ENCODE data around the gene ZFAND3.

Gene ZFAND3

DNA sequence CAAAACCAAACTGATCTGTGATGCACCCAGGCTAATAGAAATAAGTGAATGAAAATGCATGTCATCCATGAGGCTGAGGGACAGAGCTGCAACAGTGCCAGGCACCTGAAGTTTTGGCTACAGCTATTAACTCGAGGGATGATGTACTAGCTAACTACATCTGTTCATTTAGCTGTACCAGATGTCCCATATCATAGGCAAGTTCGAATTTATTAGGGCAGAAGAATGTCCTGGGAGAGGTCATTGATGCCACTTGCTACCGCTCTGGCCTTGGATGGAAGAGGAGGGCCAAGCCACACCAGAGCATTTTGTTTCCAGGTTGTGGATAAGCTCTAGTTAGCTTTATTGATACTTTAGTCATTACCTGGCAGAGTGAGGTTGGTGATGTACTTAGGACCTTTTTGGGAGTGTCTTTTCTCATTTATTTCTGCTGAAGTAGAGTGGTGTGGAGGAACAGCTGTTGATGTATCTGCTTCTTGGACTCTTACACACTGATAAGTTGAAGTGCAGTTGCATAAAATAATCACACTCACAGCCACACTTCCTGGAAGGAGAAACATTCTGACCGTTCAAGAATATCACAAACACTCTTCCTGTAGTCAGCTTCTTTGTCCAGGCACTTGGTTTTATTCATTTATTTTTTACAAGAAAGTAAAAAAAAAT lies 8.2 kb downstream of the ZFAND3 start:
- no peak for DNase-seq

DNA sequence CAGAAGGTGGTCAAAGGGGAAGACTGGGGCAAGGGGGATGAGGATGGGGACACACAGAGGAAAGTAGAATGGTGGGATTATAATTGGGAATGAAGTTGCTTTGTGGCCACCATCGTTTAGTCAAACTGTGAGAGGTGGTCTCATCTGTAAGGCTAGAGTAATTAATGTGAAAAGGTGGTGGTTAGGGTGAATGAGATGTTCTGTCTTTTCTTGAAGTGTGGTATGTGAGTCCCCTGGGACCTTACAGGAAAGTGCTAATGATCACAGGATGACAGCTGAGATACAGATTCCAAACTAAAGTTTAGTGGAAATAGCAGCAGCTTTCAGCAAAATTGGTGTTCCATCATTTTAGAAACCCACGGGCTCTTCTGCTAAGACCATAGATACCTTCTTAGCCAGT lies 10.7 kb downstream of the ZFAND3 start:
- no peak for DNase-seq

DNA sequence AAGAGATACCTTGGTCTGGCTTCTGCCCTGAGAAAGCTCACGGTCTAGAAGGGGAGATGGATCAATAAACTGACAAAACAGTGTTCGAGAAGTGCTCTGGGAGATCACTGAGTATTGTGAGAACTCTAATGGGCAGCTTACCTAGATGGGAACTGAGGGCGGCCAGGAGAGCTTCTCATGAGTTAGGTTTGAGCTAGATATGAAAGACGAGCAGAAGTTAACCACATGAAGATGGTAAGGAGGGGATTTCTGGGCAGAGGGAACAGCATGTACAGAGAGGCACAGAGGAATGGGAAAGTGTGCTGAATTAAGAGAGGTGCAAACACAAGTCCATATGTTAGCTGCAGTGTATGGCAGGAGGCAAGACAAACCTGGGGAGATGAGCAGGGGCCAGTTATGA lies 11.9 kb downstream of the ZFAND3 start:
- no peak for DNase-seq

DNA sequence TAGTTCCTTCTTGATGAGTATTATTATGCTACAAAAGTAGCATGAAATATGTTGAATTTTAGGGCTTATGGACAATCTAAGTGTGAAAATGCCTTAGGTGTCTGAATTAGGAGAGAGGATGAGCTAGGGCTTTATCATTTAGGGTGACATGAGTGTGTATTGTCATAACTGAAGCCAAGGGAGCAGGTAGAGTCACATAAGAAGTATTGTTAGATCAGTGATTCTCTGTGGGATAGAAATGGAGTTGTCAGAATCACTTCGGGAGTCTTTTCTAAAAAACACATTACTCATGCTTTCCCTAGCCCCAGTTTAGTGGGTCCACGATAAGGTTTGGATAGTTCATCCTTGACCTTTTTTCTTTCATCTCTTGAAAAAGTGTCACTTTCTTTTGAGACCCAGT lies 16.4 kb downstream of the ZFAND3 start:
- DNase-seq = no peak

DNA sequence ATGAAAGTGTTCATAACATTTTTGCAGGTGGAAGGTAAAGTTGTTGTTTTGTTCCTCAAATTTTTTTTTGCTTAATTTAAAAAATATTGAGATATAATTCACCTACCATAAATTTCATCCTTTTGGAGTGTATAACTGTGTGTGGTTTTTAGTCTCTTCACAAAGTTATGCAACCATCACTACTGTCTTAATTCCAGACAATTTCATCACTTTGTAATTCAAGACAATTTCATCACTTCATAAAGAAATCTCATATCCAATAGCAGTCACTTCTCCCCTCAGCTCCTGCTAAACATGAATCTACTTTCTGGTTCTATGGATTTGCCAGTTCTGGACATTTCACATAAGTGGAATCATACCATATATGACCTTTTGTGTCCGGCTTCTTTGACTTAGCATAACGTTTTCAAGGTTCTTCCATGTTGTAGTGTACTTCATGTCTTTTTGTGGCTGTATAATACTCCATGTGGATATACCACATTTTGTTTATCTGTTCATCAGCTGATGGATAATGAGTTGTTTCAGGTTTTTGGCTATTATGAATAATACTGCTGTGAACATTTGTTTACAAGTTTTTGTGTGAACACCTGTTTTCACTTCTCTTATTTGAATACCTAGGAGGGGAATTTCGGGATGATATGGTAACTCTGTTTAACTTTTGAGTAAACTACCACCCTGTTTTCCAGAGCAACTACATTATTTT lies 18.8 kb downstream of the ZFAND3 start:
- no peak for DNase-seq

DNA sequence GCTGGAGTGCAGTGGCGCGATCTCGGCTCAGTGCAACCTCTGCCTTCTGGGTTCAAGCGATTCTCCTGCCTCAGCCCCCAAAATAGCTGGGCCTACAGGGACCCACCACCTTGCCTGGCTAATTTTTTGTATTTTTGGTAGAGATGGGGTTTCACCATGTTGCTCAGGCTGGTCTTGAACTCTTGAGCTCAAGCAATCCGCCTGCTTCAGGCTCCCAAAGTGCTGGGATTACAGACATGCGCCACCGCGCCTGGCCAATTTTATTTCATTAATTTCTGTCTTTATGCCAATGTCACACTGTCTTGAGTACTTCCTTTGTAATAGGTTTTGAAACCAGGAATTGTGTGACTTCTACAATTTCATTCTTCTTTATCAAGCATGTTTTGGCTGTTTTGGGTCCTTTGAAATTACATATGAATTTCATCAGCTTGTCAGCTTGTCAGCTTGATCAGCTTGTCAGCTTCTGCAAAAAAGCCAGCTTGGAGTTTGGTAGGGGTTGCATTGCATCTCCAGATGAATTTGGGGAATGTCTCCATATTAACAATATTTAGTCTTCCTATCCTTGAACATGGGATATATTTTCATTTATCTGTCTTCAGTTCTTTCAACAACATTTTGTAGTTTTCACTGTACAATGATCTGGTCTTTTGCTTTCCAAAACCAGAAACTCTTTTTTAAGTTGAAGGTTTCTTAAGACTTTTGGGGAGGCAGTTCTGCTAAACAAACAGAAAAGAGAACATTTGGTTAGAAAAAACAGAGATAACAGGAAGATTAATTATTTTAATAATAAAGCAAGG lies 20.8 kb downstream of the ZFAND3 start:
- DNase-seq = no peak

DNA sequence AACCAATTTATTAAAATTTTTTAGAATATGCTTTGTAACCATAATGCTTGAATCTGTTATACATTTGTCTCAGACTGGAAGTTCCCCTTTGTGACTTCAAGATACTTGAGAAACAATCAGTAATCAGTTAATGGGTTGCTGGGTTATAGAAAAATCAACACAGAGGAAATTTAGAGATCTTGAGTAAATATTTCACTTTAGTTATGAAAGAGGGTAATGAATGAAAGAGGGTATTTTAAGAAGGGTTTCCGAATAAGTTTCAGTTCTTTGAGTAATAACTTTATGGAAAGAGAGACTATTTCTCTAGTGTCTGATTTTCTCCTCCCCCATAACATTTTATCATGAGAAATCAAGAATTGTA lies 21.4 kb downstream of the ZFAND3 start:
- no peak for DNase-seq

DNA sequence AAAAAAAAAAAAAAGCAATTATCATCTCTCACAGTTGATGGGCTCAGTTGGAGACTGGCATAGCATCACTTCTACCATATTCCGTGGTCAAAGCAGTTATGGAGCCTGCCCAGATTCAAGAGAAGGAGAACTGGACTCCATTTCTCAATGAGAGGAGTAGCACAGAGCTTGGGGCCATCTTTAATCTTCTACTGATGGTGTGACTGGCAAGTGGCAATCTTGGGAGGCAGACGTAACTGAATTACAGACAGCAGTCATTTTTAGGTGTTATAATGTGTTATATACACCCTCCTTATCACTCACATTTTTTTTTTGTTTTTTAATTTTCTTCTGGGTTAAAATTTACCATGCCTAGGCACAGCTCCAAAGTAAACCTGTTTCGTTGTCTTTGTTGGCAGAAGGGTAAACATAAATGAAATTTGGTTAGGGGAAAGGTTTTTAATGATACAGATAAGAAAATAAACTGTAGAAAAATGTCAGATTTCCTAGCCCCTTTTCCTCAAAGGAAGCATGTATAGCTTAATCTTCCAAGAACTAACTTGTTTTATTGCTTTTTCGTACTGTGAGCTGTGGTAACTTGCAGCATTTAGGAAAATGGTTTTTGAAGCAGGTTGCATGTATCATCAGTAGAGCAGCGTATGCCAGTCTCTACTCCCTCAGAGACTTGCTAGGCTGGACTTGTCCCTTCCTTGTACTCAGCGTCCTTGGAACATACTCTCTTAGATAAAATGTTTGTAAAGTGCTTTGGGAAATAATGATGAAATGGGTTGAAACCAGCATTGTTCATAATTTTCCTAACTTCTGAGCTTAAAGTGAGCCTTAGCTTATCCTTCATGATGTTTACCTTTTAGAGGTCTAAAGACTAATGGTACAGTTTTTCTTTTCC lies 25.7 kb downstream of the ZFAND3 start:
- DNase-seq = no peak

DNA sequence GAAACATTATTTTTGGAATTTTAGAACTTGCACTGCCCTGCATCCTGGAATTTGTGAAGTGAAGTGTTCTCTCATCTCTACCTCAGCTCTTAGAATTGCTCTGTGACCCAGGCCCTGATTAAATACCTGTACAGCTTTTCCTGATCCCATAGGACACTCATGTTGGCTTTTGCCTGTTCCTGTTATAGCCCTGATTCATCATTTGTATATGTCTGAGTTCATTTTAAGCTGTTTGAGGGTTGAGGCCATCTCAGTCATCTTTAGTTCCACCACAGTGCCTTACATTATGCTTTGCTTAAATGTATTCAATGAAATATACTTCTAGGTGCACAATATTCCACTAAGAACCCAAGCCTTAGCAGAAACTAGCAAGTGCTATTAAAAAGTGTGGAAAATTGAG lies 26.4 kb downstream of the ZFAND3 start:
- DNase-seq = no peak

DNA sequence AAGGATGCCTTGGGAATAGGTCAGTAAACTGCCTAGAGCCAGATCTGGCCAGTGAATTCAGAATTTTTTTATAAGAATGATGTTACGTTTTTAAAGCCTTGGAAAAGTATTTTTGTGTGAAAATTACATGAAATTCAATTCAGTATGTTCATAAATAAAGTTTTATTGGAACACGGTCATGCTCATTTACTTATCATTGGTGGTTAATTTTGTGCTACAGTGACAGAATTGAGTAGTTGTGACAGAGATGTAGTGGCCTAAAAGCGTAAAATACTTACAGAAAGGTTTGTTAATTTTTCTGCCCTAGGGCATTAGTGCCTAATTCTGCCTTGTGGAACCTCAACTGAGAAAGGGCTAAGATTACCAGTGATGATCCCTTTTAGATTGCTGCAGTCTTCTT lies 28.2 kb downstream of the ZFAND3 start:
- no peak for DNase-seq

DNA sequence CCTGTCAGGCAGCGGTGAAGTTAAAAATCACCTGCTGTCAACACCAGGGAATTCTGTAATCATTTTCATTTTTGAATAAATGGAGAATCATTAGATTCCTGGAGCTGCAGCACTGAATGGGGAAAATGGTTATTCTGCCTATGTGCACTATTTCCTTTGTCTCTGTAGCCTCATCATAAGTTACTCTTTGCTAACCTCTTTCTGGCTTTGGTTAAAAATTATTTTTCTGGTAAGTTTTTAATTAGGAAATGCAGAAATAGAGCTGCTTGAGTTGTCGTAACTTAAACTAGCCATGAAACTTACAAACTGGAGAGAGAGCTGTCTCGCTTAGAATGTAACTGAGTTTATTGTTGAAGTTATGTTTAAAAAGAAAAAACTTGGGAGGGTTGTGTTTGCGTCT lies 28.8 kb downstream of the ZFAND3 start:
- DNase-seq = no peak

DNA sequence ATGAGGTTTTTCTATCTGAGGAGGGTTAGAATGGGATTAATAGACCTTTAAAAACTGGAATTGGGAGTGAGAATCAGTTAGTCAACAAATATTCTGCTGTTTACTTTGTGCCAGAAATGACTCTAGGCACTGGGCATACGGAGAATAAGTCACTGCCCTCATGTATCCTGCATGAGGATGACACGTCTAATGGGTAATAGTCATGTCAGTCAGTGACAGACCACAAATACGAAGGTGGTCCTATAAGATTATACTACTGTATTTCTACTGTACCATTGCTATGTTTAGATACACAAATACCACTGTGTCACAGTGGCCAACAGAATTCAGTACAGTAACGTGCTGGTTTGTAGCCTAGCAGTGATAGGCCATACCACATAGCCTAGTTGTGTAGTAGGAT lies 30.7 kb downstream of the ZFAND3 start:
- DNase-seq = no peak

DNA sequence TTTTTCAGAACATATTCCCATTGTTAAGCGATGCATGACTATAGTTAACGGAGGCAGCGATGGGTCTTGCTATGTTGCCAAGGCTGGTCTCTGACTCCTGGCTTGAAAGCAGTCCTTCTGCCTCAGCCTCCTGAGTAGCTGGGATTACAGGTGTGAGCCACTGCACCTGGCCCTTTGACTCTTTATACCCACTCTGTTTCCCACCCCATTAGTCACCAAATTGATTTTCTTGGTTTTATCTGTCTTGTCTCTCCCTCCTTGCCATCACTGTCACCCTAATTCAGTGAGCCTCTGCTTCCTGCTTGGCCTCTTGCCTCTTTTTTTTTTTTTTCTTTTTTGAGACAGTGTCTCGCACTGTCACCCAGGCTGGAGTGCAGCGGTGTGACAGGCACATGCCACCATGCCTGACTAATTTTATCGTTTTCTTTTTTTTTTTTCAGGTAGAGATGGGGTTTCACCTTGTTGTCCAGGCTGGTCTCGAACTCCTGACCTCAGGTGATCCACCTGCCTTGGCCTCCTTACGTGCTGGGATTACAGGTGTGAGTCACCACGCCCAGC lies 31.3 kb downstream of the ZFAND3 start:
- no peak for DNase-seq

DNA sequence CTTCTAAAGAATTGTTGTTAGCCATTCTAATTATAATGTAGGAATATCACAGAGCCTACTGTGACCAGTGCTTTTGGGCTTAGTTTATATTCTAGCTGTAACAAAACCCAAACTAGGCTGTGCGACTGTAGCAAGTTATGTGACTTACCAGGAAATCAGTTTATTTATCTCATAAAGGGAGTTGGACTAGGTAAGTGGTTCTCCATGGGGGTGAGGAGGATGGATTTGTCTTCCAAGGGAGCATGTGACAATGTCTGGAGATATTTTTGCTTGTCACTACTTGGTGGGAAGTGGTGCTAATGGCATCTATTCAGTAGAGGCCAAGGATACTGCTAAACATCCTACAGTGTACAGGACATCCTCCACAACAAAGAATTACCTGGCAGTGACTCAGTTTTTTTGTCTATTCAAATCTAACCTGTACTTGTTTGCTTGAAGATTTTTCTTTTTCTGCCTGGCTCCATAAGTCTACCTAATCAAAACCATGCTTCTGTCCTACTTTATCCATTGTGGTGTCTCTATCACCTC lies 32.5 kb downstream of the ZFAND3 start:
- DNase-seq = no peak

DNA sequence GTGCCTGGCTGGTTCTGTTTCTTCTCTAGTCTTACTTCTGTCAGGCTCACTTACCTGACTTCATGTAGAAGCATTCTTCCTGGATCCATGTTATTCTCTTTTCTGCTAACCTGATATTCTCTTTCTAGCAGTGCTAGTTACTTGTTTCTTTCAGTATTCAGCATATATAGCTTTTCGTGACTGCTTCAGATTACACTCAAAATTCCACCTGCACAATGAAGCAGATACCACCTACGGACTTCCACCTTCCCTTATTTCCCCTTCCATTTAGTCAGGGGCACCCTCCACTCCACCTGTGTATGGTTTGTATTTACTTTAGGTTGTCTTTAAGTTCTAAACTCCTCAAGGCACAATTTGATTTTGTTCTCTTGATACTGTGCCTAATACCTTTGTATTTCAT lies 36.8 kb downstream of the ZFAND3 start:
- no peak for DNase-seq

DNA sequence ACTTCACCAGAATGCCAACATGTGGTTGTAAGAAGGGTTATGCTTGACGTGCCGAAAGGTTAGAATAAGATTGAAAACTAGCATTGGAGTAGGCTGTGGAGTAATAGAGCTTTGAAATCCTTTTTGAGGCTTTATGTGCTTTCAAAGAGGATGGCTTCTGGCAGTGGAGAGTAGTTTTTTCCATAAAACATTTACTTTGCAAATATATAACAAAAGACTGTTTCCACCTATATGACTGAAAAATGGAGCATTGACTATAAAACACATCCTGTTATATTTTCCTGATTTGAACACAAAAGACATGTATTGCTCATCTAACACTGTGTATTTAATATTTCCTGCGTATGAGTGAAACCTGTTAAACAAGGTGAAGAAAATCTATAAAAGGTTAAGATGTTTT lies 38.8 kb downstream of the ZFAND3 start:
- DNase-seq = peak; percentile 60

DNA sequence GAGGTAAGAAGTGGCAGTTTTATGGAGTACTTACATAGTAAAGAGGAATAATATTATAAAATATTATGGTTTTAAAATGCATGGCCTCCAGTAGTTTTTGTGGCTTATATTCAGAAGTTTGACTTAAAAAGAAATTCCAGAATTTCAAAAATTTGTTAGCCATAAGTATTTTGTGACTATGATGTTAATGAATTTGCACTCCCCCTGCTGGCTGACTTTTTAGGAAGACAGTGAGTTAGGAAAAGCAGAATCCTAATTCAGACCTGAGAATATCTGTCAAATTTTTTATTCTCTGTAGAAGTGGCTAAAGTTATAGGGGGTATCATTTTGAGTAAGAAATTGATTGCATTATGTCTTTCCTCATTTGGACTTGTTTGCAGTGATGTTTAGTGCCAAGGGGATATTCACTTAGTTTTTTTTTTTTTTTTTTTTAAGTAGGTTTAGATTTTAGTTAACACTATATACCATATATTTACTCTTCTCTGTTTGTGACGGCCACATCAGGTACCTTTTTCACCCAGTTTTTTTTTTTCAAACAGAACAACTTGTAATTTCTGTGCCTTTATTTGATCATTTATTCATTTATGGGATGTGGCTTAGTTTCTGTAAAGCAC lies 40.8 kb downstream of the ZFAND3 start:
- no peak for DNase-seq

DNA sequence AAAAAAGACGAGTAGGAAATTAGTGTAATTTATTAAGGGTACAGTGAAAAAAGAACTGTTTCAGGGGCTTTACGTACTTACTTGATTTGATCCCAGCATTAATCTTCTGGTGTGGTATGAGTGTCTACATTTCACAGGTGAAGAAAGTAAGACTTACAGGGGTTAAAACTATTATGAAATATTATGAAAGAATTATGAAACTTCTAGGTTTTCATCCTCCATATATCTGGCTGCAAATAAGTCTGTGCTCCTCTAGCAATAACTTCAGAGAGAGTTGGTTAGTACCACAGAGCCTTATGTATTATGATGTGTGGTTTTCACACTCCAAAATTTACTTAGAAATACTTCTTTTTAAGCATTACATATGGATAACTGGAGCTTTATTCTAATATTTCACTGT lies 41.9 kb downstream of the ZFAND3 start:
- DNase-seq = no peak

DNA sequence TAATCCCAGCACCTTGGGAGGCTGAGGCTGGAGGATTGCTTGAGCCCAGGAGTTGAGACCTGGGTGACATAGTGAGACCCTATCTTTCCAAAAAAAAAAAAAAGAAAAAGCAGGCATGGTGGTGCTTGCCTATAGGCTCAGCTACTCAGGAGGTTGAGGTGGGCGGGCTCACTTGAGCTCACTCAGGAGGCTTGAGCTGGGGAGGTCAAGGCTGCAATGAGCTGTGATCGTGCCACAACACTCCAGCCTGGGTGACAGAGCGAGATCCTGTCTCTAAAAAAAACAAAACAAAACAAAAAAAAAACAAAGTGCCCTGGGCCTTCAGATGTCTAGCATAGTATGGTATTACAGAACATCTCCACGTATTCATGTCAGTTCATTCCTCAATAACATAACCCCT lies 42.9 kb downstream of the ZFAND3 start:
- no peak for DNase-seq

DNA sequence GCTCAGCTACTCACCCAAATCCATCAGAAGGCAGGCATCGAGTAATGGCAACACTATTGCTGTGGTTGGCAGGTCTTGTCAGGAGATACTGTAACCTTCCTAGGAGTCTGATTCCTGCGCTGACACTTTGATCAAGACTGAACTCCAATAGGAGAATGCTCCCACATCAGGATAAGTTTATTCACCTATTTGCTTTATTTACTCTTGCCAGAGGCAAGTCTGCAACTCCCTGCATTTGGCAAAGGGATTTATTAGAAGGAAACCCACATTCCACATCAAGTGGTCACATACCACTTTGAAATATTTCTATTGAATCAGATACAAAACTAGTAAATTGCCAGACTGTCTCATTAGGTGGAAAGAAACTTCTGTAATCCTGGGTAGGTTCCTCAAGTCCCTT lies 43.5 kb downstream of the ZFAND3 start:
- DNase-seq = no peak

DNA sequence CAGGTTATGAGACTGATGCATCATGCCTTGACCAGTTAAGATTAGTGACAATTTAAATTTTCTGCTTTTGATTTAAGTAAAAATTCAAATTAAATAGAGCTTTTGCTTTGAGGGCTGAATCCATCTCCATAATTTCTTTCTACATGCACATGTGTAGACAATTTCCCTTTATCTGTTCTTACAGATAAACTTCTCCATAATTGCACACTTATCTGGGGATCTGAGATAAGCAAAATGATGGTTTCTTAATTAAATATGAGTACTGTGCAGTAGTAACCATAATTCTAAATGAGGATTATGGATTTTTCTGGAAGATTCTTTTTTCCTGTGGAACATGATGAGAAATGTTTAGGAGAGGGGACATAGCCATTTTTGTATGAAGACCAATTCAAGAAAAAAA lies 44.7 kb downstream of the ZFAND3 start:
- no peak for DNase-seq

DNA sequence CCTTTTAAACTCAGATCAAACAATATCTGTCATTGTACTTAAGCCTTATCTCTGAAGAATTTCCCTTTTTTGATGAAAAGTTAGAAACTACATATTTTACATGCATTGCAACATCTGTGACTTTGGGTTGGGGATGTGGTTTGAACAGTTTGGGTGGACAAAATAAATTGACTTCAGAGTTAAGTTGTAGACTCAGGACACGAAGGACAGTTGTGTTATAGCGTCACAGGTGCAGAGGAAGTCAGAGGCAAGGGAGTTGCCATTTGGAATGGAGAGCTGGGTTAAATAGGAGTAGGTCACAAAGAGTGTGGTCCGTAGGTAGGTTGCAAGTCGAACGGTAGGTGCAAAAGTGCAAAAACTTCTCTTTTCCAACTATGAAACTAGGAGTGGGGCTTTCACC lies 46.0 kb downstream of the ZFAND3 start:
- DNase-seq = no peak

Measured in activated CD4-positive, alpha-beta T cell treated with anti-CD3 and anti-CD28 coated beads, Interleukin-10, Interleukin-2, amounts not matched to agents 100 ng/mL and 50 ng/mL, durations not matched to agents 16 hours and 8 hours (primary cell).